HPDE6-E6E7 (cell line): ENCODE results near the gene RCC1.
A peak's percentile ranks its signal among the peaks of the same experiment; 100 is the strongest.
"Not testable (repeated sequence)": the region's sequence is repeated elsewhere in the genome, so short reads cannot be mapped to it uniquely, and the experiment has no call there.

Source experiments
- DNase-seq: peaks from one replicate; pipeline ENCODE4 v3.0.0; 2011; ENCODE audit warnings: missing footprints; ENCODE audit errors: extremely low spot score

RCC1 gene

DNA sequence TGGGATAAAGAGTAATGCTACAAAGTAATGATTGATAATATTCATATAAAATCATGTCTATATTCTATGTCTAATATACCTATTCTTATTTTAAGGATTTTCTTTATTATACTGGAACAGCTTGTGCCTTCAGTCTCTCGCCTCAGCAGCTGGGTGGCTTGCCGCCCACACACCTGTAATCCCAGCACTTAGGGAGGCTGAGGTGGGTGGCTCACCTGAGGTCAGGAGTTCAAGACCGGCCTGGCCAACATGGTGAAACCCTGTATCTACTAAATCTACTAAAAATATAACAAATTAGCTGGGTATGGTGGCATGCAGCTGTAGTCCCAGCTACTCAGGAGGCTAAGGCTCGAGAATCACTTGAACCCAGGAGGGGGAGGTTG is 39.4 kb downstream of the RCC1 start:
- DNase-seq: no peak

DNA sequence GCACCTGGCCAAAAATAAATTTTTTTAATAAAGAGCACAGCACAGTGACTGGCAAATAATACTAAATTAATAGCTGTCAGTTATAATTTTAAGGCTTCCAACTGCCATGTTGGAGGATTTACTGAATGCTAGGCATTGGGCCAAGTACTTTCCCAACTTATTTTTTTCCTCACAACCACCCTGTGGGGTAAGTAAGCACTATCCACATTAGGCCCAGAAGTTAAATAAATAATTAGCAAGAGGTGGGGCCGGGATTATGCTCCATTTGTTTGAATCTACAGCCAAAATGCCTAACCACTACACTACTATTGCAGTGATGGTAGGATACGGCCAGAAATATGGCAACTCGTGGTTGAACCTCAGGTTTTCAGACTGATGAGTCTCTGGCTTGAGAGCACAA is 42.5 kb downstream of the RCC1 start:
- no peak for DNase-seq

DNA sequence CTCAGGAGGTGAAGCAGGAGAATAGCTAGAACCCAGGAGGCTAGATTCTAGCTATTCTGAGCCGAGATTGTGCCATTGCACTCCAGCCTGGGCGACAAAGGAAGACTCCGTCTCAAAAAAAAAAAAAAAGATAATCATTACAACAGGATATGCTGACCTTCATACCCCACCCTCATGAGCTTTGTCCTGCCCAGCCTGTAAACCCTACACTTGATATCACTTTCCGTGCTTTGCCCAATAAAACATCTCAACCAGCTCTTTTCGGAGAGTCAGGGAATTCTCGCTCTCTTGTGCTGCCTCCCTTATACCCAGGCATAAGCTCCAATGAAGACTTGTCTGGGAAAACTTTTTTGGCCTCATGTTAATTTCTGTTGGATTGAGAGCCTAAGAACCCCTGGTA is 45.5 kb downstream of the RCC1 start:
- DNase-seq: no peak

DNA sequence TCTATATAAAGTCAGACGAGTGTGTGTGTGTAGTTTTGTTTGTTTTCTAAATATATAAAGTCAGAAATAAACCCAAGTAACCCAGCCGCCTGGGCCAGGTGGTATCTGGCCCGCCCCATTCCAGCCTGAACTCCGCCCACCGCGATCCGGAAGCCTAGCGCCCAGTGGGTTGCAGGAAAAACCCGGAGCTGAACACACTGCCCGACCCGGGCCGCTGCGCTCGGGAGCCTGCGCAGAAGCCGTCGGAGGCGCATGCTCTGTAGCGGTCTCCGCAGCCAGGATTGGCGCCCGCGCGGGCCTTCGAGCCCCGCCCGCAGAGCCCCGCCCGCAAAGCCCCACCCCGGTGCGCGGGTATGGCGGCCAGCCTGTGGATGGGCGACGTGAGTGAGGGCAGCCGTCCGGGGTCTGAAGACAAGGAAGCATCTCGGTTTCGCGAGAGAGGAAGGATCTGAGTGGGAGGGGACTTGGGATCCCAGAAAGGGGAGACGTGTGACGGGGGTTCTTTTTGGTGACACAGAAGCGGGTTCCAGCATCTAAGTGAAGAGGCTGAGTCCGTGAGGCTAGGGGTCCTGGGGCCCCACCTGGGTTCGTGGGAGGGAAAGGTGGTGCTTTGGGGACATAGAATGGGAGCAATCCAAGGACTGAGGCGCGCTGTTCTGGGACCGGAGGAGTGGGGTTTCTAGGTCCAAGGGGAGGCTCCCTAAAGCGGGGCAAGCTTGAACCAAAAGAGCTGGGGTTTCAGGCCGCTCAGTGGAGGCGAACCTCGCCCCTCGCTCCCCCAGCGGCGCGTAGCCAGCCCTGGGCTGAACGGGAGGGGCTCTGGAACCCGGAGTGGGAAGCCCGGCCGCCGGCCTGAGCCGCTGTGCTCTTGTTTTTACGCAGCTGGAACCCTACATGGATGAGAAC is 47.2 kb downstream of the RCC1 start, which contains the start of gene TRNAU1AP:
TRNAU1AP (plus strand) TSS at position 328 of the 906 bp plus-strand sequence; CDS start at position 354, 26 bp downstream.
- DNase-seq: peak; percentile 97

DNA sequence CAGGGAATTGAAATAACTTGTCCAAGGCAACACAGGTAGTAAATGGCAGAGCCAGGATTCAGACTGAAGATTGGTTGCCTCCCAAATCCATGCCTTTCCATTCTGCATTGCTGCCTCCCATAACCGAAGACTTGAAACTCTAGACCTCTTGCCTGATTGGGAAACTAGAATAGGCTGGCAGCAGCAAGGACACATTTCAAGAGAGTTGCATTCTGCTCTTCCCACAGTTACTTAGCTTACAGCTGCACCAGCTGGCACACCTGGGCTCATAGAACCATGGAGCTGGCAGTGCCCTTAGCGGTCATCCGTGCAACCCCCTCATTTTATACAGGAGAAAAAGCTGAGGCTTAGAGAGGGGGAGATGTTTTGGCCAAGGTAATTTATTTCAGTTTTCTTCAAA is 55.0 kb downstream of the RCC1 start:
- no peak for DNase-seq

DNA sequence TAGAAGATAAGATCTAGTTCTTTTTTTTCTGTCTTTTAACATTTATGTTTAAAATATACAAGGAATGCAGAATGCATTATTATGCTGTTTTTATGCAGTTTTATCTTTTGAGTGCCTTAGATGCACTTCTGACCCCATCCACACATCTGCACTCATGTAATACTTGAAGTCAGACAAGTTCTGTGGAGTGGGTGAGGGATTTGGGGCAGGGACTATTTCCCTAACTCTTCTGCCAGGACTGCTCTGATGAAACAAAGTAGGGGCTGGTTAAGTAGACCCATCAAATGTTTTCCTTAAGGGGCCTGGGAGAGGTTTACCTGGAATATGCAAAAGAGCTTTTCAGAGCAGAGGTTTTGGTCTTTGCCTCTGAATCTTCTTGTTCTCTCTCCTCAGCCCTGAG is 58.5 kb downstream of the RCC1 start:
- DNase-seq: no peak

DNA sequence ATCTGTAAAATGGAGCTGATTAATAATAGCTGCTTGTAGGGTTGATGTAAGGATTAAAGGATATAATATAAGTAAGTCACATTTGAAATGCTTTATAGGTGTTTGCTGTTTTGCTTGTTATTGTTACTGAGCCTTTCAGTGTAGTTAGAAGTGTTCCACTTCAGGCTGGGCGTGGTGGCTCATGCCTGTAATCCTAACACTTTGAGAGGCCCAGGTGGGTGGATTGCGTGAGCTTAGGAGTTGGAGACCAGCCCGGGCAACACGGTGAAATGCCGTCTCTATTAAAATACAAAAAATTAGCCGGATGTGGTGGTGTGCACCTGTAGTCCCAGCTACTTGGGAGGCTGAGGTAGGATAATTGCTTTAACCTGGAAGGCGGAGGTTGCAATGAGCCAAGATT is 59.2 kb downstream of the RCC1 start:
- DNase-seq: no peak

DNA sequence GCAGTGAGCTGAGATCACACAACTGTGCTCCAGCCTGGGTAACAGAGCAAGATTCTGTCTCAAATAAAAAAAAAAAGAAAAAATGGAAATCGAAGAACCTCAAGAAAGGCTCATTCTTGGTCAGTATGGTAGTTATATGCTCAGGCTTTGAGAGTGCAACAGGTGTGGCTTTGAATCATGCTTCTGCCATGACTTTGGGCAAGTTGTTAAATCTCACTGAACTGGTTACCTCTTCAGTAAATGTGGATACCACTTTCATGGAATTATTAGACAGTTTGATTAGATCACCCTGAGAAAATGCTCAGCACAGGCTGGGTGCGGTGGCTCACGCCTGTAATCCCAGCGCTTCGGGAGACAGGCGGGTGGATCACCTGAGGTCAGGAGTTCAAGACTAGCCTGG is 59.9 kb downstream of the RCC1 start:
- no peak for DNase-seq

DNA sequence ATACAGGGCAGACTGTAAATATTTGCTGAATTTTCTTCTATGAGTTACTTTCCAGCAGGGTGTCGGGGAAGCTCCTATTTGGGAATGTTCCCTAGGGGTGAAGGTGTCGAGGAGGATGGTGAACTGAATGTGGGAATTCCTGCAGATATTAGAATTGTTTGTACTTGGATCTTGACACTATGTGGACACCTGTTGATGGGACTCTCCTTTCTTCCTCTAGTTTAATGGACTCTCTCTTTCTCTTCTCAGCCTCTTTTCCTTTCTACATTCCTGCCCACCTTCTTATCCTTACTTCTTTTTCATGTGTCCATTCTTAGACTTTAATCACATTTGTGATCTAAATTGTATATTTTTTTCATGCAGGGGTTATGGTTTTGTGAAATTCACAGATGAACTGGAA is 61.1 kb downstream of the RCC1 start:
- DNase-seq: no peak

DNA sequence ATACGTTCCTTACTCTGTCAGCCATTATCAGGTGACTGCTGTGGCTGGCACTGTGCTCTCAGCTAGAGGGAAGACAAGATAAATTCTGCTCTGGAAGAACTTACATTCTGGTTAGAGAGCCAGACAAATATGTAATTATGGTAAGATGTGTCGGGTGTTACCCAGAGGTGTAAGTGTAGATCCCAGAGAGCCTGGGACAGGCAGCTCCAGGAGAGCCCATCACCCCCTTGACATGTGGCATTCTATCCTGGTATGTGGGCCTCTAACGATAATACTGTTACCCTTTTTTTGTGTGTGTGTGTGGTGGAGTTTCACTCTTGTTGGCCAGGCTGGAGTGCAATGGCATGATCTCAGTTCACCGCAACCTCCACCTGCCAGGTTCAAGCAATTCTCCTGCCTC is 66.1 kb downstream of the RCC1 start:
- no peak for DNase-seq

DNA sequence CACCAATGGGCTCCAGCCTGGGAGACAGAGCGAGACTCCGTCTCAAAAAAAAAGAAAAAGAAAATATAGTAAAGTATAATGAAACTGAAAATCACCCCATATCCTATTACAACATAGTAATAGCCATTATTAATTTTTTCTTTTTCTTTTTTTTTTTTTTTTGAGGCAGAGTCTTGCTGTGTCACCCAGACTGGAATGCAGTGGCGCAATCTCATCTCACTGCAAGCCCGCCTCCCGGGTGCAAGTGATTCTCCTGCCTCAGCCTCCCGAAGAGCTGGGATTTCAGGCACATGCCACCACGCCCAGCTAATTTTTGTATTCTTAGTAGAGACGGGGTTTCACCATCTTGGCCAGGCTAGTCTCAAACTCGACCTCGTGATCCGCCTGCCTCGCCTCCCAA is 67.0 kb downstream of the RCC1 start:
- not testable (repeated sequence) for DNase-seq

DNA sequence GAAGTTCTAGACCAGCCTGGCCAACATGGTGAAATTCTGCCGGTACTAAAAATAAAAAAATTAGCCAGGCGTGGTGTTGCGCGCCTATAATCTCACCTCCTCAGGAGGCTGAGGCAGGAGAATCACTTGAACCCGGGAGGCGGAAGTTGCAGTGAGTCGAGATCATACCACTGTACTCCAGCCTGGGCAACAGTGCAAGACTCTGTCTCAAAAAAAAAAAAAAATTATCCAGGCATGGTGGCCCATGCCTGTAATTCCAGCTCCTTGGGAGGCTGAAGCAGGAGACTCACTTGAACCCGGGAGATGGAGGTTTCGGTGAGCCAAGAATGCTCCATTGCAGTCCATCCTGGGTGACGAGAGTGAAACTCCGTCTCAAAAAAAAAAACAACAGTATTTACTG is 67.7 kb downstream of the RCC1 start:
- DNase-seq: no peak

DNA sequence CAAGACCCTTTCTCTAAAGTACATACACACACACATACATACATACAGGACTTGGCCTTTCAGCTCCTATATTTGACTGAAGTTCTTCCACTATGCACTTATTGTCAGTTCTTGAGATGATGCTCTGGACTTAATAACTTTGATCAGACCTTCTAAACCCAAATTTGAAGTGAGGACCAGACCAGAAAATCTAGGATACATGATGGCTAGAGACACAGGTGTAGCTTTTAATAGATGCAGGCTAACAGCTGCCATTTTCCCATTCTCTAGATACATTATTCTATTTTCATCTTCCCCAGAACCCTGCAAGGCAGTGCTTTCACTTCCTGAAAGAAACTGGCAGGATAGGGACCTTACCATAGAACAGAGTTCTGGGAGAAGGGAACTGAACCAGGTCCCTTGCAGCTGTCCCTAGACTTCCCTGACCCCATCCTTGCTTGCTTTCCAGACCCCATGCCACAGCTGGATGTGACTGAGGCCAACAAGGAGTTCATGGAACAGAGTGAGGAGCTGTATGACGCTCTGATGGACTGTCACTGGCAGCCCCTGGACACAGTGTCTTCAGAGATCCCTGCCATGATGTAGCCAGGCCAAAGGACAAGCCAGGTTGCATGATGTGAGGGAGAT is 71.3 kb downstream of the RCC1 start:
- DNase-seq: no peak

DNA sequence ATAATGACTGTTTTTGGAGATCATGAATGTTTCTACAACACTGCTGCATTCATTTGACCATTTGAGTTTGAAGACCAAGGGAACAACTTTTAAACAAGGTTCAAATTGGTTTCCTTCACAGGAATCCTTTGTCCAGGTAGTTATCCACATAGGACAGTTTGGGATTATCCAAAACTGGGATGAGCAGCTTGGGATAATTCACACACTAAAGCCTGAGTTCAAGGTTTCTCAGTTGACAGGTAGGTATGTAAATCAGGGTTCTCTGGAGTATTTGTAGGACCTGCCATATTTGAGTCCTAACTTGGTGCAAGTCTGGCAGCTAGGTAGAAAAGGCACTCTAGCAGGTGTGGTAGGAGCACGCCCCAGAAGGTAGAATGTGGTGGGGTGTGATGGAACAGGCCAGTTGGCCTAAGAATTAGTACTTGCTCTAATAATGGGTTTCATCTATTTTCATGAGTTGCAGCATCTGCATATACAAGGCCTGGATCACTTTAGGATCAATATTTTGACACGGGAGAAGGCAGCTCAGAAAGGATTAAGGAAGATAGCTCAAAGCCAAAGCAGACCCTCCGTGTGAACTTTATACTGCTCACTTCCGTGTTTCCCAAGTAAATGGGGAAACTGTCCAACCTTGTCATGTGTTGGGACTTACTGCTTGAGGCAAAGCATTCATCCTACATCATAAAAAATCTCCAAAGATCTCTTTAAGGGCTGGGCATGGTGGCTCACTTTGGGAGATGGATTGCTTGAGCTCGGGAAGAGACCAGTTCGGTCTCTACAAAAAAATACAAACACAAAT is 72.1 kb downstream of the RCC1 start:
- no peak for DNase-seq

DNA sequence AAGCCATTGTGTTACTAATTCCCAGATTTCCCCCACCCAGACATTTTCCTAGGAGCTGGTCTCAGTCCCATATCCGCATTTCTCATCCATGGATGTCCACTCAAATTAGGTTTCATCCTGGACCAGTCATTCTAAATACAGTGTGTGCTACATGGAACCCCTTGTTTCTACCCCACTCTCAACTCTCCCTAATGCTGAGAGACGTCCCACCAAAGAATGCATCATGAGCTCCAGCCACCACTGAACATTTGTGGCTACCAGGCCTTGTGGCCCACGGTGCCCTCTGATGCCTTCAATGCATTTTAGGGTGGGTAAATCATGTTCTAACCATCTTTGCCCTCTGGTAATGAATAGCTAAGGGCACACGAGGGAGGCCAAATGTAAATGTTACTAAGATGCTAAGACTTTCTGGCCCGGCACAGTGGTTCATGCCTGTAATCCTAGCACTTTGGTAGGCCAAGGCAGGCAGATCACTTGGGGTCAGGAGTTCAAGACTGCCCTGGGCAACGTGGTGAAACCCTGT is 72.9 kb downstream of the RCC1 start:
- DNase-seq: no peak

DNA sequence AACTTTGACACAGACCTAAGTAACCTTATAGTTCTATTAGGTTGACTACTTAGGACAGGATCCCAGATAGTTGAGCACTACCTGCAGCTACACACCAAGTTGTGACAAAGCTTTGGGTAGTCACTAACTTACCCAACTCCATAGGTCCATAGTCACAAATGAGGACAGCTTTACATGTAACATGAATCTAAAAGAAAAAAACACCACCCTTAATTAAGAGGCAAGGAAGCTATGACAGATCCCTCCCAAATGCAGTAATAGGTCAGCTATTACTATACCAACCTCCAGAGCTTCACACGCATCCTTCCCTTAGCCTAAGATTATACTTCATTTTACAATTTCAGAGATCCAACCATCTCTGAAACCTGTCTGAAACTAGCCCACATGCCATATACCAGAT is 73.6 kb downstream of the RCC1 start:
- no peak for DNase-seq

DNA sequence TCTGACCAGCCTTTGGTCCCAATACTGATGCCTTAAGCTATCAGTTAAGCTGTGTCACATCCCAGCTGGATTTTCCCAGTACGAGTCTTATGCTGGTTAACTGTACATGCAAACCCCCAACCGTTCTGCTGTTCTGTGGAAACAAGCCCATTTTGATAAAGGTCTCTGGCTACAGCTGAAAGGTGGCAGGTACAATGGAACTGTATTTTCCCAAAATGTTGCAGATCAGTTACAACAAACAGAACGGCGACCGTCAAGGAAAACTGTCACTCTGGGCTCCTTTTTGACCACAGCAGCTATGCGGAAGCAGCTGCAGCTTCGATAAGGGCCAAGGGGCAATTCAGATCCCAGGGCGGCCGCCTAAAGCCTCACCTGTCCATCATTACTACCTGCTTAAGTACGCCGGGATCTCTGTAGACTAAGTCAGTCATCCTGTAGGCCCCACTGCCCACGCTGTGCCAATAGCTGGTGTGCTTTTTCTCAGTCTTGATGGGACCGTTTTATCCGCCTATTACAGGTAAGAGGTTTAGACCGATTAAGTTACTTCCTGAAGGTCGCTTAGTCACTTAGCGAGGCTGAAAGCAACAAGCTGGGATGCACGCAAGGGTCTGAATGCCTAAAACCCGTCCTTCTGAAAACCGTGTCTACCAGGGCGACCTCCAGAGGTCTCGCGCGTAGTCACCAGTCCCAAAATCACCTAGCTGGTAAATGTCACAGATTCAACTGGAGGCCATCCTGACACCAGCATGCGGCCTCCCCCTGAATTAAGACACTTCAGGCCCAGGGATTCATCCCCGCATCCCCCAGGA is 75.1 kb downstream of the RCC1 start:
- no peak for DNase-seq

DNA sequence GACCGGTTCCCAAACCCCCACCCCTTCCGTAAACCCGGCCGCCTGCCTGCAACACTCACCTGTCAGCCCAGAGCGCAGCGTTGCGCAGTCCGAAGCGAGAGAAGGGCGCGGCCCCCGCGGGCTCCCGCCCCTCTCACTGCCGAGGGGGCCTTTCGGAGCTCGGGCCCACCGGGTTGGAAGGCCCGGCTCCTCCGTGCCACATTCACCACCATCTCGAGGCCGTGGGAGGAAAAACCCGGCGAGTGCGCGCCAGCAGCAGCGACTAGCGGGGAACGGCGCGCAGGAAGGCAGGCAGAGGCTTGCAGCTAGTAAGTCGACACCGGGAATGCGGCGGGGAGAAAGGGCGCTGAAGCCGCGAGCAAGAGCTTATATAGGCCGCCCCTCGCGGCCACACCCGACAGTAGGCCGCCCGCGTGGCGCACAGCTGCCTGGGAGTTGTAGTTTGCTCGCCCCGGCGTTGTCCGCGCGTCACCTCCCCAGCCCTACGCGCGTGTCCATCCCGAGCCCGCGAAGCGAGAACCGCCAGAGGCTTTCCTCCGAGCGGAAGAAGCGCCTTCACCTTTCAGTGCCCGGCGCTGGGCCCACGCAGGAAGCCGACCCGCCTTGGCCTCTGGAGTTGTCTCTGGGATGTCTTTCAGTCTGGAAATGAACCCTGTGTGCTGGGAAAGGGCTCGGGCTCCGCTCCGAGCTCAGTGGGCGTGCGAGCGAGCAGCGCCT is 75.8 kb downstream of the RCC1 start:
- DNase-seq: peak; percentile 95

DNA sequence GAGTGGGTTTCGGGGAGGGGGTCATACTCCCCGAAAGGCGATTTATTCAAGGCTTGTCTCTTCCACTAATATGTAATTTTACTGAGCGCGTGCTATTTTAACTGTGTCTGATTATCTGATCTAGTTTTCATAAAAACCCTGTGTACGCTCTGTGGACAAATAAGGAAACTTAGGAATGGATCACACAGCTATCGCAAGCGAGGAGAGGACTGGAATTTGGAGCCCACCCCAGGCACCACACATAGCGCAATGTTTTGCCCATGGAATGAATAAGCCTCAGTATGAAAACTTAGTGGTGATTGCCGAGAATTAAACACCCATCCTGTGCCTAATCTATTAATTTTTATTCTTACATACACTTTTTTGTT is 76.4 kb downstream of the RCC1 start:
- DNase-seq: no peak

DNA sequence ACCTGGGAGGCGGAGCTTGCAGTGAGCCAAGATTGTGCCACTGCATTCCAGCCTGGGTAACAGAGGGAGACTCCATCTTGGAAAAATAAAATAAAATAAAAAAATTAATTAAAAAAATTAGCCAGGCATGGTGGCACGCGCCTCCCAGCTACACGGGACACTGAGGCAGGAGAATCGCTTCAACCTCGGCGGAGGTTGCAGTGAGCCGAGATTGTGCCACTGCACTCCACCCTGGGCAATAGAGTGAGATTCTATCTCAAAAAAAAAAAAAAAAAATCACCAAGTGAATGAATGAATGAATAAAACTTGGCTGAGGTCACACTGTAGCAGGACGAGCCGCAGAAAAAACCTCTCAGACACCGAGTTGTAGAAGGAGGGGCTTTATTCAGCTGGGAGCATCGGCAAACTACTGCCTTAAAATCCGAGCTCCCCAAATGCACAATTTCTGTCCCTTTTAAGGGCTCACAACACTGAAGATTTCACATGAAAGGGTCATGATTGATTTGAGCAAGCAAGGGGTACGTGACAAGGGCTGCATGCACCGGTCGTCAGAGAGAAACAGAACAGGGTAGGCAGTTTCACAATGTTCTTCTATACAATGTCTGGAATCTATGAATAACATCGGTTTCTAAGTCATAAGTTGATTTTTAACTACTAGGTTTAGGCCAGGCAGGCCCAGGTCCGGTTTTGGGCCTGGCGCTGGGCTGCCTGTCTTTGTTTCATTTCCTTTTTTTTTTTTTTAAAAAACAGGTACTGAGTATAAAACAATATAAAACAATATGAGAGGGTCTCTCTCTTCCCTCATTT is 80.9 kb downstream of the RCC1 start:
- DNase-seq: not testable (repeated sequence)
